NOMO-1 treated with dmso at 0.1 percent for 144 hours (cell line): Measurements from ENCODE around the gene CNKSR3.
"Not testable (repeated sequence)": the region's sequence is repeated elsewhere in the genome, so short reads cannot be mapped to it uniquely, and the experiment has no call there.

Experiments
- DNase-seq: peaks from one replicate; lab custom pipeline; 2025; ENCODE audit not compliant: unreplicated experiment; lab: John Stamatoyannopoulos, UW

Gene CNKSR3

DNA sequence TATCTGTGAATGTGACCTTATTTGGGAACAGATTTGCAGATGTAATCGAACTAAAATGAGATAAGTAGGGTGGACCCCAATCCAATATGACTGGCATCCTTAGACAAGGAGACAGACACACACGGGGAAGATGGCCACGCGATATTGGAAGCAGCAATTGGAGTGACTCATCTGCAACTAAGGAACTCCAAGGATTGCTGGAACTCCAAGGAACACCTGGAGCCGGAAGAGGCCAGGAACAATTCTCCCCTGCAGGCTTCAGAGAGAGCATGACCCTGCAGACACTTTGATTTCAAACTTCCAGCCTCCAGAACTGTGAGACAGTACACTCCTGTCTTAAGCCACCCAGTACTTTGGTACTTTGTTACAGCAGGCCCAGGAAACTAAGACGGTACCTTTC, 19.5 kb upstream of the CNKSR3 start:
- no peak for DNase-seq

DNA sequence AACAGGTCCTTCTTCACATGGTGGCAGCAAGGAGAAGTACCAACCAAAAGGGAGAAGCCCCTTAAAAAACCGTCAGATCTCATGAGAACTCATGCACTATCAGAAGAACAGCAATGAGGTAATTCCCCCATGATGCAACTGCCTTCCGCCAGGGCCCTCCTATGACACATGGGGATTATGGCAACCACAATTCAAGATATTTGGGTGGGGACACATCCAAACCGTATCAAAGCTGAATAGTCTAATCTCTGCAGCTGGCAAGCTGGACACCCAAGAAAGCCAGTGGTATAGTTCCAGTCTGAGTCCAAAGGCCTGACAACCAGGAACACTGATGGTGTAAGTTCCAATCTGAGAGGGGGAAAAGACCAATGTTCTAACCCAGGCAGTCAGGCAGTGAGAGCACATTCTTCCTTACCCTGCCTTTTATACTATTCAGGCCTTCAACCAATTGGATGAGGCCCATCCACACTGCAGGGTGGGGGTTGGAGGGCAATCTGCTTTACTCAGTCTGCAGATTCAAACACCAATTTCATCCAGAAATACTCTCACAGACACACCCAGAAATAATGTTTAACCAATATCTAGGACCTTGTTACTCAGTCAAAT, 17.9 kb upstream of the CNKSR3 start:
- DNase-seq = no peak

DNA sequence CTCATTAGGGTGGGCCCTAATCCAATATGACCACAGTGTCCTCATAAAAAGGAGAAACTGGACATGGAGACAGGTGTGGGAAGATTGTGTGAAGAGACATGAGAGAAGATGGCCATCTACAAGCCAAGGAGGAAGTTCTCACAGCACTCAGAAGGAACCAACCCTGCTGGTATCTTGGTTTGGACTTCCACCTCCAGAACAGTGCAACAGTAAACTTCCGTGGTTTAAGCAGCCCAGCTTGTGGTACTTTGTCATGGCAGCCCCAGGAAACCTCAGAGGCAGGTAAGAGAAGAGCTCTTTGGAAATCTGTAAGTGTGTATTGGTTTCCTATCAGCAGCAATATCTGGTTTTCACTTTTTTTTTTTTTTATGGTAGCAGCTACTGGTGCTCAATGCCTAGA, 16.5 kb upstream of the CNKSR3 start:
- no peak for DNase-seq

DNA sequence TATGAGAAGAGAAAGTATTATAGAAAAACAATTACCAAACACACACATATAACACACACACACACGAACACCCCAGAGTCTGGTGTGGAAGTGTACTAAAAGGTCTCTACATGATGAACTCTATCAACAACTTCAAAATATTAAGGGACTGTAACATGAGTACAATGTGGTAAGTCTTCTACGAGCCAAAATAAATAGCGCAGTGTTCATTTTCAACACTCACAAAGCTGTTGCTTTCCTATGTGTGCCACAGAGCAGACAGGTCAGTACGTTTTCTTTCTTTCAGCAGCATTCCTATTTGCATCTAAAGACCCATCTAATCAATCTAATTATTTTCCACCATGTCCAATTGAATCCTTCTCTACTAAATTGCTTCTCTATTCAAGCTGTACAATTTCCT, 12.1 kb upstream of the CNKSR3 start:
- DNase-seq = no peak

DNA sequence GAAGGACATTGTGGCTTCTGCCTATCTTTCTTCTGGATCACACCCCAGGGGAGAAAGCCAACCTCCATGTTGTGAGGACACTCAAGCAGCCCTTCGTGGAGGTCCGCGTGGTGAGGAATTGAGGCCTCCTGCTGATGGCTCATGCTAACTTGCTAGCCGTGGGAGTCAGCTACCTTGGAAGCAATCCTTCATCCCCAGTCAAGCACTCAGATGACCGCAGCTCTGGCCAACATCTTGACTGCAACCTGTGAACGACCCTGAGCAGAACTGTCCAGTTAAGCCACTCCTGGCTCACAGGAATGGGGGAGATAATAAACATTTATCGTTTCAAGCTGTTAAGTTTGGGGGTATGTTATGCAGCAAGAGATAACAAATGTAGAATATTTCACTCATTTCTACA, 10.9 kb upstream of the CNKSR3 start:
- no peak for DNase-seq

DNA sequence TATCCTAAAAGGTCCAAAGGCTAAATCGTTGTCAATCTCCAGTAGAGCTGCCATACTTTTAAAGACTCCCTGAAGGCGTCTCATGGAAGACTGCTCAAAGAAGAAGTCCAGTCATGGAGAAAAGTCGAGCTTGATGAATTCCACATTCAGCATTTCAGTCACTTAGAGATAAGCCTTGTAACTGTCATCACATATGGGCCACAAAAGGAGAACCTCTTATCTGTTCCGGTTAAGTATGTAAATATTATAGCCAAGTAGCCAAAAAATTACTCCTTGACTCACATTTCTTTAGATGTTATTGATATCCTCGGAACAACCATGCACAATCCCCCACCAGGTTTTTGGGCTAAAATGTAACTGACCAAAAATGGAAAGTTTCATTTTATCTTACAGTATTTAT, 9.8 kb upstream of the CNKSR3 start:
- no peak for DNase-seq

DNA sequence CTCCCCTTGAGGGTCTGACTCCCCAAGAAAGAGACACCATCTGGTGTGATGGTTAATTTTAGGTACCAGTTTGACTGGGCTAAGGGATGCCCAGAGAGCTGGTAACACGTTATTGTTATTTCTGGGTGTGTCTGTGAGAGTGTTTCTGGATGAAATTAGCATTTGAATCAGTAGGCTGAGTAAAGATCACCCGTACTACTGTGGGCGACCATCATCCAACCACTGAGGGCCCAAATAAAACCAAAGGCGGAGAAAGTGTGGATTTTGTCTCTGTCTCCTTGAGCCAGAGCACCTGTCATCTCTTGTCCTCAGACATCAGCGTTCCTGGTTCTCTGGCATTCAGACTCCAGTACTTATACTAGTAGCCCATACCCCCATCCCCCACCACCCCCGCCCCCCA, 7.9 kb upstream of the CNKSR3 start:
- no peak for DNase-seq

DNA sequence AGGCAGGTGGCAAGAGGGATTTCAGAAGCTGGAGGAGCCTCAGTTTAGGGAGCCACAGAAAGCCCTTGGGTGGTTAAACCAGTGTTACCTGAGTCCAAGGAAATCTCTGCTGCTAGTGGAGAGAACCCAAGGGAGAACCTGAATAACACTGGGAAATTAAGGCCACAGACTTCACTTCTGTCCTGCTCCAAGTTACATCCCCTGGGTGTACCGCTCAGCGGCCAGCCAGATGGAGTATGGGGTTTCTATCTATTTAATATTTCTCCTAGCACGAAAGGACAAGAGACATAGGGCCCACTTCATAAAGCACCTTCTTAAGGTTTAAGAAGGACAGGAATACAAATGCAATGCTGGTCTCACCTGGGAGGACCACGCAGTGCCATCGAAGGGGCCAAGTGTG, 5.8 kb upstream of the CNKSR3 start:
- DNase-seq = no peak

DNA sequence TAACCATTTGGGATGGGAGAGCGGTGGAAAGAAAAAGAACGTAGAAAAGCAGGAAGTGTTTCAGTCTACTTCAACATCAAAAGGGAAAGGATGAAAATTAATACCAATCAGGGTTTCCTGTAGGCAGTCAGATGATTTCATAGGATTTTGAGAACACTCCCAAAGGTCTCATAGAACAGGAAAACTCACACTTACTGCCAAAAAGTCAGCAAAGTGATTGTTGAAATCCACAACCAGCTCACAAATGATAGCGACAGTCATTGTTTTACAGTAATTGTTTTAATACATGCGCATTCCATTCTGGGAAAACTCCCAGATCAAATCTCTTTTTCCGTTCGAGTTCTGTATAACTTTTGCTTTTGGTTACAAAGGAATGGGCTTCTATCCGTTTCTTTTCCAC, 5.3 kb upstream of the CNKSR3 start:
- DNase-seq = no peak

DNA sequence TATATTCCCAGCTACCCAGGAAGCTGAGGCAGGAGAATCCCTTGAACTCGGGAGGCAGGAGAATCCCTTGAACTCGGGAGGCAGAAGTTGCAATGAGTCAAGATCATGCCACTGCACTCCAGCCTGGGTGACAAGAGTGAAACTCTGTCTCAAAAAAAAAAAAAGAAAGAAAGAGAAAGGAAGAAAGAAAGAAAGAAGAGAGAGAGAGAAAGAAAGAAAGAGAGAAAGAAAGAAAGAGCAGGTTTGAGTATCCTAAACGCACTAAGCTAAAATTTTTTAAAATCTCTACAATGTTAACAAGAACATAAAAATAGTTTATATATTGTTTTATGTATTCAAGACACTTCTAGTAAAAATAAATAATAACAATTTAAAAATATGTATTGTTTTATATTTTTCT, 4.6 kb upstream of the CNKSR3 start:
- not testable (repeated sequence) for DNase-seq

DNA sequence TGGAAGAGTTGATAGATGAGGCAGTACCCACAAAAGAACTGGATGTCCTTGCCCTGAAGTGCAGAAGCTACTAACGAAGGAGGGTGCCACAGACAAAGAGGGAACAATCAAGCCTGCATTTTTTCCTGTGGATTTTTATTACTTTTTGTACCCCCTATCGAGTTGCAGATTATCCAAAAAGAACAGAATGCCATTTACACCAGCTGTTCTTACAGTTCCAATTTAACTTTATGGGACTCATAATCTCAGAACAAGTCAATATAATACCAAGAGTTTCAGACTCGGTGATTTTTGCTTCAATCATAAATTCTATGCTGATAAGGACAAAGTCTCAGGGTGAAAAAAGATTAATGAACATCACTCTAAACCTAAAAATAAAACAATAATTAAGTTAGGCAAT, 4.0 kb upstream of the CNKSR3 start:
- no peak for DNase-seq

DNA sequence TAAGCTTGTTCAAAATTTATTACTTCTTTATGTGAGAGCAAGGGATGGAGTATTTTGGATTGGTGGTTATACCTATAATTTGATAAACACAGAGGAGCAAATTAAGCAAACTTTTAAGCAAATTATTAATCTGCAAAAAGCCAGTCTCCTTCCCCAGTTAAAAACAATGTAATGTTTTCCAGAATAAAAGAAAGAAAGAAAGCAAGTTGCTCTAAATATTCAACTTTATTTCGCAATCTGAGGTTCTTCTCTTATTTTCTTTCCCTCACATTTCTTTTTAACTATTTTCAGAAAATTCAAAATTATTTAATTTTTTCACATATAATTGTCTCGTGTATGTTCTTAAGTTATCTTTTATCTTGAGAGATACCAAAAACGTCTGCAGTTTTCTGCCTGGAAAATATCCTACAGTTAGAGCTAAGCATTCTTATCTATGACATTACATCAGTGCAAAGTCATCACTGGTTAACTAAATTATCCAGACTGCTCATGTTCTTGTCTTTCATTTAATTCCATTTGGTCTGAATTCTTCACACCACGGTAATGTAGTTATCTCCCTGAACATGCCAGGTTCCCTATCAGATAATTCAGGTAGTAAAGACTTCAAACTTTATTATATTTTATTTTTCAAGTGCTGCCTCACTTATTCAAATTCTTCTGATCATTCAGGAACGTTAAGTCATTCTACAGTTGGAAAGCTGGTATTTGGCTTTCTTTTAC, 3.3 kb upstream of the CNKSR3 start:
- no peak for DNase-seq

DNA sequence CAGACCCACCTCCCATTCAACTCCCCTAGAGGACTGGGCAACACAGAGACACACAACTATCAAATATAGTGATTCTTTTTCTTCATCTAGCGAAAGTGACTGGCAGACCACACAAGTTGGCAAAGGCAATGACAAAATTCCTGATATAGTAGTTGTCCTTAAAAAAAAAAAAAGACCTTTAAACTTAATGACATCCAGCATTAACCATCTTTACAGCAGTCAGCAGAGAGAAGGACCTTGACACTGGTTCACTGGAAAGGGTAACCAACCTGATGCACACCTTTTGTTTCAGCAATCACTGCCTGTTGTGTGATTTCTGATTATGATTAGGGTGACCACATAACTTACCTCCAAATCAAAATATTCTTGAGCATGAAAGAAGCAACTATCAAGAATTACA, 1.7 kb upstream of the CNKSR3 start:
- no peak for DNase-seq

DNA sequence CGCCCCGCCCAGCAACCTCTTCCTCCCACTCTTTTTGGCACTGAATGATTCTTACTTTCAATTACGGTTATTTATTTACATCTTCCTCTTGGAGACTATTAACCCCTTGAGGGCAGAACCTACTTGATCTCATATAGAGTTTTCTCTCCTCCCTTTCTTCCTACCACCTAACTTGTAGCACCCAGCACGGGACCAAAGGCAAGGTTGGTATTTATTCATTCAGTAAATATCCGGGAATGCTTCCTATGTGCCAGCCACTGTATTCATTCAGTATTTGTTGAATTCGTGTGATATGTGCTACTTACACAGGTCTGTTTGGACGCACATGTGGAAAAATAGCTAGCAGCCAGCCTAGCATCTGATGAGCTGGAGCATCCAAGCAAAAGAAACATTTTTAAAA, 1.3 kb upstream of the CNKSR3 start:
- DNase-seq = no peak

DNA sequence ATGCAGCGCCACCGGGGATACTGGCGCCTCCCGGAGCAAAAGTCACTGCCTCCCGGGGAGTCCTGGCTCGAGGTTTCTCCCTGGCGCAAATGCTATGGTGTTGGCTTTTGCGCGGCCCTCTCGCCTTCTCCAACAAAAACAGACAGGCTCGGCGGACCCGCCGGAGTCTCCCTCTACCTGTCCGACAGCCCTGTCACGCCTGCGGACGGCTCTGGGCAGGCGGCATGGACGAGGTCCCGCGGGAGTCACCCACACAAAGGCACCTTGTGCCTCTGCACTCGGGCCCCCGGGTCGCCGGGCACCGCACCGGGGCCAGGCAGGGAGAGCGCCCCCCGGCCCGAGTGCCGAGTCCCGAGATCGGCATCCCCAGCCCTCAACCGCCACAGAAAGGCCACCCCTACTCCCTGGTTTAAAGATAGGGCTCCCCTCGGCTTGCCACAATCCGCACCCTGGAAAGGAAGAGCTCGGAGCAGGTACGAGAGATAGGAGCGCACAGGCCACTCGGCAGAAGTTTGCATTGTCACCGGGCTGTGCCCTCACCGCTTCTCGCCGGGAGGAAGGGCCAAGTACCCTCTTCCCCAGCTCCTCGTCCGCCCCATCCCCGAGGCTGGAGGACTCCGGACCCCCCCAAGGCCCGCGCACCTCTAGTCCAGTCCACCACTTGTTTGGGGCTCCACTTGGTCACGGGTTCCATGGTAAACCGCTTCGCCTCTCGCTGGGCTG, 903 bp downstream of the CNKSR3 start:
- DNase-seq = no peak

DNA sequence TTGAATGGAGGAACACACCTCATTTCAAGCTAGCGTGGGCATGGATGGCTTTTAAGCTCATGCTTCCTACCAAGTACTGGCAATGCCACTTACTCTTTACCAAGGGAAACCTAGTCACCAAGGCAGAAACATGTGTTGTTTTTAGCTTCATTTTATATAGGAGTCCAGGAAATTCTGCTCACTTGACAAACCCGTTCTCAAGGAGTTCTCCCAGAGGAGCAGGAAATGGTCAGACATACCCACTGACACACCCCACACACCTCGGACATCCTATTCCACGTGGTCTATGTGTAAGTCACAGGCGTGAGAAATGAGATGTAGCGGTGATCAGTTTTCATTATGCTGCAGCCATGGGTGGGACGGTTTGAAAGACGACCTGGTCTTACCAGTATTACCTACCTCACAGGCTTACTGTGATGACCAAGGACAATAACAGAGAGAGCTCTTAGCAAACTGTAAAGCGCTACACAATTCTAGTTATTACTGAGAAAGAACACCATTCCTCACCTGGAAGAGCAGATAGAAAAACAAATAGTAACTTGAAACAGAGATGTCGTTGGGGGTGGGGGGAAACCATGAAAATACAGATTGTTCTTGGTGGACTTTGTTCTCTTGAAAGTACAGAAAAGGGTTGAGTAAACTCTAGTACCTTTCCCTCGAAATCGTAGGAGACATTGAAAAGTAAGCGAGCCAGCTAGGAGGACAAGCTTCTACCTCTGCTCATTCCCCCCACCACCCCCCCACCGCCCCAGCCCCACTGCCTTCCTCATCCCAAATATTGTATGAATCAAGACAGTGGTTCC, 1.7 kb downstream of the CNKSR3 start:
- DNase-seq = no peak

DNA sequence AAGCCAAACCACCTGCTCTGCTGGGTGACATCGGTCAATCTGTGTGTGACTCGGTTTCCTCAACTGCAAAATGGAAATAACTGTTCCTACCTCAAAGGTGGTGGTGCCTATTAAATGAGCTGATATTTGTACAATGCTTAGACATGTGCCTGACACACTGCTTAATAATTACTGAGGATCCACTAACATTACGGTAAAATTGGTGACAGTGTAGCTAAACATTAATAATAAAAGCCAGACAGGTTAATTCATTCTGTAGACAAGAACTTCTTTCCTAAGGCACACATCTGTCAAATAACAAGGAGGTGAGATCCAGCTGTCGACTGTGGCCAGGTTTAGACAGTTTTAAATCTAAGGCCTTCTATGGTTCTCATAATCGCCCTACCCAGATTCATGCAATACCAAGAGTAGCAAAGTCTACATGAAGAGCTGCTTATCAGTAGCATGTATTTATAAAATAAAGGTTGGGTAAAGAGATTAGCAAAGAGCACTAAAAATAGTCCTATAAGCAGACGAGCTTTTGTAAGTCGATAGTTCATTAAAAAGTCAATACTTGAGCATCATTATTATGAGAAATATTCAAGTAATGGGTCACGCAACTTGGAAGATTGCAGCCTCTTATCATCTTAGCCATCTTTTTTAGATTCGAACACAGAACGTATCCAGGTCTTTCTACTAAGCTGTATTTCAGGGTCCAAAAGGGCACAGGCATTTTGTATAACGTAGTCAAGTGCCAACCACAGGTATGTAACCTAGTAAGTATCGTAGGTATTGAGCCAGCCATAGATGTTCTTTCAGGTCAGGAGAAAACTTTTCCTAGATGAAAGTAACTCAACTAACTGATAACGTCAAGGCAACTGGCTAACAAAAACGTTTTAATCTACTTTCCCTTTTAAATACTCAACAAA, 3.2 kb downstream of the CNKSR3 start:
- DNase-seq = no peak

DNA sequence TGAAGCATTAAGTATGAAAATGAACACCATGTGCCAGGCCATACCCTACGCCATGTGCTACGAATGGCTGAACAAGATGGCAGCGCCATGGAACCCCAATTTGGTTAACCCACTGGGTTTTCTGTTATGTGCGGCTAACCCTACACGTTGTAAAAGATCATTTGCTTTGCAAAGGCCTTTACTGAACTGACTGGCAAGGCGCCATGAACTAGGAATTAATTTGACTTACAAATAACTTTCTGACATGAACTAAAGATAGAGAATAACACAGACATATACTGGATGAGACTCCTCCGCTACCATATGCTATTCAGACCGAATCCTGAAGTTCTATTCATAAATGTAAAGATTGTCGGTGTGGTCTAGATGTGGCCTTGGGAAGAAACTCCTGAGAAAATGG, 3.9 kb downstream of the CNKSR3 start:
- no peak for DNase-seq

DNA sequence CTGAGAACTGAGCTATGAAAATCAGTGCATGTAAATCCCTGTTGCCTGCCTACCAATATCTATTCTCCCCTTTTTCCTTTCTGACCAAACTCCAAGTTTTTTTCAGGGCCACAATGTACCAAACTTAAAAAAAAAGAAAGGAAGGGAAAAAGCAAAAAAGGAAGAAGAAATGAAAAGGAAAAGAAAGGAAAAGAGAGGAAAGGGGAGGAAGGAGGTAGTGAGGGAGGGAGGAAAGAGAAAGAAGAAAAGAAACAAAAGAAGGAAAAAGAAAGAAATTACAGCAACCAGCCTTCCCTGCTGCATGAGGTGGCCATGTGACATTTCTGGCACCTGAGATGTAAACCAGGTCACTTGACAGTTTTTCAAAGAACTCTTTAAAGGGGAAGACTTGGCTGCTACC, 4.4 kb downstream of the CNKSR3 start:
- no peak for DNase-seq

DNA sequence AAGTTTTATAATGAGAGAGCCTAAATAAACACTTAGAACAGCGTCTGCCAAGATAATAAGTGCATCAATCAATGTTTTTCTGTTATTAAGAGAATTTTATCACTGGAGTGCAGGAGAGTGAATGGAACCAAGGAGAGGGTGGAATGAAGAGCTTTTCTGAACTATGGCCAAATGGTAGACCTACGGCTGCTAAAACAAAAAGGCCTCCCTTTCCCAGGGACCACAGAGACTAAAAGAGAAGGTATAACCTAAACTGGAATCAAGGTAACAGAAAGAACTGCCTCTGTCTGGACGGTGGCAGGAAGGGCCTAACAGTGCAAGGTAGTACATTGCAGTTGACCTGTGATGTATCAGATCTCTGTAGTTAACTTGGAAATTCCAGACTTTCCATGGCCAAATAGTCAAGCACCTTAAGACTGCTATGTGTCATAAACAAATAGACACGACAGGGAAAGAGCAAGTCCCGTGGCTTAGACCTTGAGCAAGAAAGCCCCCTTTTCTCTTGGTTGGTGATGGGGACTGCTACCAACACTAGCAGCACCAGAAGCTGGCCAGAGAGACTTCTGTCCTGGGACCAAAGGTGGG, 5.5 kb downstream of the CNKSR3 start:
- DNase-seq = no peak
